Measurements from ENCODE around the gene FOXP1. TPM values are rescaled to one million over a fixed set of nuclear protein-coding genes. Genes with fewer than 3 reads are reported as not detected.

The FOXP1 gene
- total and polyA plus RNA-seq, 2 of the 13 experiments (the other 11 are each of a cell fraction or from before 2014, with no cell fraction given), result 40.4 to 59.0 TPM

DNA sequence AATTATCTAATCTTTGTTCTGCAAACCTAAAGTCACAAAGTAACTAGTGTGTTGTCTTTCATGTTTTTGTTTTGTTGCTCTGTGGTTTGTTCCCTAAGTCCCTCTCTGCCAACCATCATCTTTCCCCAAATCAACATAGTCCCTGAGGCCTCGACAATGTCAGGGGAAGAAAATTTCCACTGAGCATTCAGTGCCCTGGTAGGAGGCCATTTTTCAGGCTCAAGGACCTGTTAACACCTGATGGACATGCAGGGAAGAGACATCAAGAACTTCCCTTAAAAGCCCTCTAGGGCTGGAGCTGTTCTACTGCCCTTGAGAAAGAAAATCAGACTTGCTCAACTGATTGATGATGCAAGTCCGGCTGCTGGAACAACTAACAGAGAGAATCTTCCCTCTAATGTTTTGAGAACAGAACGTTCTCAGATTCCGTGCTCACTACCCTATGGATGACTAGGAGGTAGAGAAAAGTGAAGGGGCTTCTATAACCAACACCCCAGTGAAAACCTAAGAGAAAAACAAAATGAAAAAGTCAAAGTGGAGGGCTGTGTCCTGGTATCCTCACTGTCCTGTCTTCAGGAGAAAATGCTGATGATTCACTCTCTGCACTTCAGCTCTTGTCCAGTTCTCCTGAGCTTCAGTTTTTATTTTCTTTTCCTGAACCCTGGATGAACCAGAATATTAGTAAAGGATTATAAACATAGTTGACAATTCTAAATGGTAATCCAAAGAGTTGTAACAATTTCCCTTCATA is 373.1 kb downstream of the FOXP1 start (continued):
- TF ChIP-seq ZNF749 (CRISPR knock-in tag; IDR thresholded peaks at IDR 0.05; ENCODE audit: borderline replicate concordance) (peak; percentile 58; the same call in 1 of the 2 replicates), CBX5 (CRISPR knock-in tag; IDR thresholded peaks at IDR 0.05; ENCODE audit: borderline replicate concordance) (0 out of 2 replicates have a peak, but pooled peaks have one; percentile 56), SATB2 (CRISPR knock-in tag; IDR thresholded peaks at IDR 0.05) (no peak), MED13 (CRISPR knock-in tag; IDR thresholded peaks at IDR 0.05) (no peak), HMG20B (CRISPR knock-in tag; conservative IDR thresholded peaks at IDR 0.05) (no peak), BRF2 (CRISPR knock-in tag; IDR thresholded peaks at IDR 0.05) (no peak), ZNF556 (CRISPR knock-in tag; IDR thresholded peaks at IDR 0.05; ENCODE audit: borderline replicate concordance) (no peak), RARA (CRISPR knock-in tag; IDR thresholded peaks at IDR 0.05) (peak; percentile 41), HDAC6 (IDR thresholded peaks at IDR 0.05; ENCODE audit: low read depth, low read length) (no peak), ZFX (CRISPR knock-in tag; IDR thresholded peaks at IDR 0.05; ENCODE audit: low read depth) (peak; percentile 40; the same call in 1 of the 2 replicates), FOXJ3 (CRISPR knock-in tag; IDR thresholded peaks at IDR 0.05; ENCODE audit: borderline replicate concordance) (no peak), YY1 (IDR thresholded peaks at IDR 0.05; ENCODE audit: insufficient read depth, insufficient replicate concordance, low read depth, low read length) (peak; percentile 43), MXD3 (CRISPR knock-in tag; IDR thresholded peaks at IDR 0.05) (no peak), TCF7 (IDR thresholded peaks at IDR 0.05; ENCODE audit: low read depth) (no peak), GATAD2A (CRISPR knock-in tag; IDR thresholded peaks at IDR 0.05) (peak; percentile 88), IKZF4 (CRISPR knock-in tag; IDR thresholded peaks at IDR 0.05; ENCODE audit: borderline replicate concordance, low read depth, not compliant biosample characterization) (no peak), ZNF292 (CRISPR knock-in tag; IDR thresholded peaks at IDR 0.05; ENCODE audit: borderline replicate concordance, low read depth) (0 out of 2 replicates have a peak, but pooled peaks have one; percentile 56), SAP130 (CRISPR knock-in tag; IDR thresholded peaks at IDR 0.05; ENCODE audit: low read depth) (peak; percentile 49), ZNF329 (CRISPR knock-in tag; IDR thresholded peaks at IDR 0.05; ENCODE audit: low read depth) (no peak), REPIN1 (CRISPR knock-in tag; IDR thresholded peaks at IDR 0.05; ENCODE audit: borderline replicate concordance, low read depth) (0 out of 2 replicates have a peak, but pooled peaks have one; percentile 41), SYNCRIP (IDR thresholded peaks at IDR 0.05; ENCODE audit: insufficient read depth, low read depth, low read length) (no peak)
- TF ChIP-seq, protein P1, sequence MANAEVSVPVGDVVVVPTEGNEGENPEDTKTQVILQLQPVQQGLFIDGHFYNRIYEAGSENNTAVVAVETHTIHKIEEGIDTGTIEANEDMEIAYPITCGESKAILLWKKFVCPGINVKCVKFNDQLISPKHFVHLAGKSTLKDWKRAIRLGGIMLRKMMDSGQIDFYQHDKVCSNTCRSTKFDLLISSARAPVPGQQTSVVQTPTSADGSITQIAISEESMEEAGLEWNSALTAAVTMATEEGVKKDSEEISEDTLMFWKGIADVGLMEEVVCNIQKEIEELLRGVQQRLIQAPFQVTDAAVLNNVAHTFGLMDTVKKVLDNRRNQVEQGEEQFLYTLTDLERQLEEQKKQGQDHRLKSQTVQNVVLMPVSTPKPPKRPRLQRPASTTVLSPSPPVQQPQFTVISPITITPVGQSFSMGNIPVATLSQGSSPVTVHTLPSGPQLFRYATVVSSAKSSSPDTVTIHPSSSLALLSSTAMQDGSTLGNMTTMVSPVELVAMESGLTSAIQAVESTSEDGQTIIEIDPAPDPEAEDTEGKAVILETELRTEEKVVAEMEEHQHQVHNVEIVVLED (CRISPR knock-in tag; IDR thresholded peaks at IDR 0.05; ENCODE audit: borderline replicate concordance), result no peak
- TF ChIP-seq, protein P2, sequence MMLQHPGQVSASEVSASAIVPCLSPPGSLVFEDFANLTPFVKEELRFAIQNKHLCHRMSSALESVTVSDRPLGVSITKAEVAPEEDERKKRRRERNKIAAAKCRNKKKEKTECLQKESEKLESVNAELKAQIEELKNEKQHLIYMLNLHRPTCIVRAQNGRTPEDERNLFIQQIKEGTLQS (CRISPR knock-in tag; IDR thresholded peaks at IDR 0.05), result peak; percentile 96
